COLO829 (cell line): ENCODE data around the gene ZDHHC4.
"Not testable (repeated sequence)": the region's sequence is repeated elsewhere in the genome, so short reads cannot be mapped to it uniquely, and the experiment has no call there.

ENCODE experiments used
- DNase-seq: peaks from one replicate; pipeline ENCODE4 v3.0.0; 2012; ENCODE audit warnings: low spot score

The ZDHHC4 gene

DNA sequence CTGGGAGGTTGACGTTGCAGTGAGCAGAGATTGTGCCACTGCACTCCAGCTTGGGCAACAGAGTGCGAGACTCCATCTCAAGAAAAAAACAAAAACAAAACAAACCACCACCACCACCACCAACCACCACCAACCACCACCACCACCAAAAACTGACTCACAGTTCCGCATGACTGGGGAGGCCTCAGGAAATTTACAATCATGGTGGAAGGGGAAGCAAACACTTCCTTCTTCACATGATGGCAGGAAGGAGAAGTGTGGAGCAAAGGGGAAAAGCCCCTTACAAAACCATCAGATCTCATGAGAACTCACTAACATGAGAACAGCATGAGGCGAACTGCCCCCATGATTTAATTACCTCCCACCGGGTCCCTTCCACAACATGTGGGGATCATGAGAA, 57.7 kb downstream of the ZDHHC4 start:
- not testable (repeated sequence) for DNase-seq

DNA sequence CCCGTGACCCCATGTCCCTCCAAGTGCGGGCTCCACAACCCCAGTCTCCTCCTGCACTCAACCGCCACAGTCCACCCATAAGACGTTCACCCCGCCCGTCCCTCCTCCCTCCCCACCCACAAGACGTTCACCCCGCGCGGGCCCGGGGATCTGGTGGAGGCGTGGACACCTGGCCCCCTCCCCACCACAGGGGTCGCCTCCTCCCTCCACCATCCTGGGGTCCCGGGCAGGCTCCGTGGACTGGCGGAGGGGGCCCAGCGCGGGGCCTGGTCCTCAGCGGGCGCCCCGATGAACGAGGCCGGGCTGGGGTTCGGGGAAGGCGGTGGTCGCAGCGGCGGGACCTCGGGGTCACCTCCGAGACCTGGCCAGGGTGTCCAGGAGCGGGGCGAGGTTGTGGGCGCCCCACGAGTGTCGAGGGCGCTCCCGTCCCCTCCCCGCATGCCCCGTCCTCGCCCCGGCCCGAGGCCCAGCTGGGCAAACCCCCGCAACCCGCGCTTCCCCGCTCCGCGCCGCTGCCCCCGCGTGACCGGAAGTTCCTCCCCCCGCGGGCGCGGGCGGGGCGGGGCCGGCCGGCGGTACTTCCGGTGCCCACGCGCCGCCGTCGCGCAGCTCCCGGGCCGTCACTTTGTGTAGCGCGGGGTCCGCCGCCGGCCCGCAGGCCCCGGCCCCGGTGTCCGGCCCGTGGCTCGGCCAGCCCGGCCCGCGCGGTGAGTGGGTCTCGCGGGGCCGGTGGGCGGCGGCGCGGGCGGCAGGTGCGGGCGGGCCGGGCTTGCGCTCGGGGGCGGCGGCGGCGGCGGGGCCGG, 59.7 kb downstream of the ZDHHC4 start, which contains the start of gene ZNF316:
Gene ZNF316, plus strand, starts transcription at position 578 of the 803 bp plus-strand sequence. CDS start 5,092 bp downstream, outside the sequence.
- DNase-seq = peak; percentile 82

DNA sequence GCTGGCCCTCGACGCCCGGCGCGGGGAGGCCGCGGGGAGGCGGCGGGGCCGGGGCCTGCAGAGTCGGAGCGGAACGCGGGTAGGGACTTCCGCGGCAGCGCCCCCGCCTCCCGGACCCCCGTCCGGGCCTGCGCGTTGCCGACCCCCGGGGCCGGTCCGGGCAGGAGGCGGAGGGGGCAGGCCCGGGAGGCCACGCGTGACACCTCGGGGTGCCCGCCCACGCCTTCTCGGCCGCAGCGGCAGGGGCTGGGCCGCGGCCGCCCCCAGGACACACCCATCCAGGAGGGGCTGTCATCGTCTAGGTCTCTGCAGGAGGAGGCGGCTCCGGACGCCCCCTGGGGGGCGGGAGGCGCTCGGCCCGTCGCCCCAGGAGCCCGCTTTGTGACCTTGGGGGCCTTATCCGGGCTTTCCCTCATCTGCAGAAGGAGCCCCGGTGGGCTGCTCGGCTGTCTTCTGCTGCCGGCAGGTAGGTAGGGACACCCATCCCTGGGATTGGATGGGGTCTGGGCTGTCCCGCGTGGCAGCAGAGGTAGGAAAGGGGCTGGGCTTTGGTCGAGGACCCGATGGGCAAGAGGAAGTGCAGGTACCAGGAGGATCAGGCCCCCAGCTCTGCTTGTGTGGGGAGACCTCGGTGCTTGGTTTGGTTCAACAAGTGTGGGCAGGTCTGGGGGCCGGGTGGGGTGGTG, 60.4 kb downstream of the ZDHHC4 start:
- DNase-seq = peak; percentile 23
